CD4-positive, alpha-beta T cell (primary cell): ENCODE measurements around the gene HSD3B7. TPM values are rescaled to one million over a fixed set of nuclear protein-coding genes. Genes with fewer than 3 reads are reported as not detected.

Experiments
- ATAC-seq: fragments of 200-7000 bp; cut with Tn5 transposase; one replicate; pipeline ENCODE4 v1.10.0; 2022; ENCODE audit warnings: mild to moderate bottlenecking; ENCODE audit not compliant: poor library complexity
- CTCF ChIA-PET: fragments of 350-600 bp; sonication (Branson Sonifier 250); formaldehyde crosslinking; loops from one replicate; lab custom pipeline; 2021; ENCODE audit warnings: antibody characterized with exemption, inconsistent platforms; lab: Charles Lee
- POLR2A ChIA-PET: fragments of 350-600 bp; sonication (Branson Sonifier 250); formaldehyde crosslinking; loops from one replicate; lab custom pipeline; 2021; ENCODE audit warnings: antibody characterized with exemption, inconsistent platforms; lab: Charles Lee
- DNase-seq, 14 experiments: peaks; one replicate each; pipeline ENCODE4 v3.0.0-alpha.2; 2013 to 2020; ENCODE audit warnings: mixed read lengths in 2 of 14
- H3K27ac ChIP-seq, 2 donors: one replicate each; pipeline versions ENCODE4 v1.5.1 to v1.7.0; 2013; ENCODE audit warnings: low read length in 2 of 2, low read depth in 1 of 2, mild to moderate bottlenecking in 1 of 2
- H3K27me3 ChIP-seq, 2 experiments: 1 replicate in 1 of 2; 2 replicates in 1 of 2; pipeline versions ENCODE4 v1.6.1 to v1.7.0; 2013; ENCODE audit warnings: low read length in 2 of 2, control low read depth in 1 of 2, mild to moderate bottlenecking in 1 of 2, moderate library complexity in 1 of 2; ENCODE audit not compliant: insufficient read depth in 2 of 2, control insufficient read depth in 1 of 2
- H3K36me3 ChIP-seq: one replicate; pipeline ENCODE4 v1.6.1; 2013; ENCODE audit warnings: low read length, control low read depth; ENCODE audit not compliant: insufficient read depth
- H3K4me1 ChIP-seq: one replicate; pipeline ENCODE4 v1.6.1; 2013; ENCODE audit warnings: low read length, control low read depth; ENCODE audit not compliant: insufficient read depth
- H3K4me3 ChIP-seq: one replicate; pipeline ENCODE4 v1.5.1; 2013; ENCODE audit warnings: mild to moderate bottlenecking, low read length, moderate library complexity
- H3K9me3 ChIP-seq, 2 experiments: 1 replicate in 1 of 2; 2 replicates in 1 of 2; pipeline versions ENCODE4 v1.6.1 to v1.7.0; 2013; ENCODE audit warnings: low read length in 2 of 2, mild to moderate bottlenecking in 2 of 2, control low read depth in 1 of 2, moderate library complexity in 1 of 2; ENCODE audit not compliant: control insufficient read depth in 1 of 2, insufficient read depth in 1 of 2
- H3K27ac Mint-ChIP-seq: one replicate; pipeline ENCODE4 v1.8.0; 2020; ENCODE audit warnings: mixed read lengths
- H3K27me3 Mint-ChIP-seq: one replicate; pipeline ENCODE4 v1.8.0; 2021; ENCODE audit warnings: mixed read lengths
- H3K36me3 Mint-ChIP-seq: one replicate; pipeline ENCODE4 v1.8.0; 2021; ENCODE audit warnings: low read depth, mixed read lengths
- H3K4me1 Mint-ChIP-seq: one replicate; pipeline ENCODE4 v1.8.0; 2021; ENCODE audit warnings: low read depth, mixed read lengths
- H3K4me3 Mint-ChIP-seq: one replicate; pipeline ENCODE4 v1.8.0; 2020; ENCODE audit warnings: mild to moderate bottlenecking, mixed read lengths
- H3K9me3 Mint-ChIP-seq: one replicate; pipeline ENCODE4 v1.8.0; 2020; ENCODE audit warnings: mixed read lengths
- intact Hi-C, 2 experiments: fragments of 100-400 bp; cut with DNase I in 1 of 2; cut with micrococcal nuclease in 1 of 2; formaldehyde crosslinking; loops; one replicate each; pipeline versions ENCODE4 v1.15.1 to v1.9.0; 2023 to 2025; cut with DNase I, micrococcal nuclease
- total RNA-seq, 174 experiments: library from RNA in 2 of 174; stranded (reverse) in 2 of 174; gene quantifications; one replicate each; pipeline ENCODE4 v1.2.3 and lab custom pipeline; 2021 to 2026
- TF ChIP-seq, protein P1 (sequence below): fragments of 200-600 bp; IDR thresholded peaks from one replicate; pipeline ENCODE4 v1.8.0; 2022; ENCODE audit warnings: antibody characterized with exemption, mild to moderate bottlenecking

The HSD3B7 gene
- total RNA-seq, 2 experiments from 2014 or later = 0.11 TPM; not detected in 1

DNA sequence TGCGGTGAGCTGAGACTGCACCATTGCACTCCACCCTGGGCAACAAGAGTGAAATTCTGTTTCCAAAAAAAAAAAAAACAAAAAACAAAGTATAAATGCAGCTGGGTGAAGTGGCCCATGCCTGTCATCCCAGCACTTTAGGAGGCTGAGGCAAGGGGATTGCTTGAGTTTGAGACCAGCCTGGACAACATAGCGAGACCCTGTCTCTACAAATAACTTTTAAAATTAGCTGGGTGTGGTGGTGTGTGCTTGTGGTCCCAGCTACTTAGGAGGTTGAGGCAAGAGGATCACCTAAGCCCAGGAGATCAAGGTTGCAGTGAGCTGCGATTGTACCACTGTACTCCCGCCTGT is 38.2 kb downstream of the HSD3B7 start:
- intact Hi-C loops = no loop called here
- no peak overlapping the region for H3K4me3 Mint-ChIP-seq
- no peak for DNase-seq
- H3K27ac Mint-ChIP-seq = no peak overlapping the region
- POLR2A ChIA-PET = interaction anchor here (0.6 kb wide), 1 partner anchor 154 kb away, joined by 6 read pairs; no protein-coding TSS in a partner anchor
- no peak overlapping the region for H3K27ac ChIP-seq
- H3K9me3 Mint-ChIP-seq = no peaks in the 10 kb centered on the region
- H3K4me1 ChIP-seq = no peaks in the 10 kb centered on the region
- H3K4me1 Mint-ChIP-seq = no peaks in the 10 kb centered on the region
- CTCF ChIA-PET = no interaction called here
- TF ChIP-seq, protein P1, sequence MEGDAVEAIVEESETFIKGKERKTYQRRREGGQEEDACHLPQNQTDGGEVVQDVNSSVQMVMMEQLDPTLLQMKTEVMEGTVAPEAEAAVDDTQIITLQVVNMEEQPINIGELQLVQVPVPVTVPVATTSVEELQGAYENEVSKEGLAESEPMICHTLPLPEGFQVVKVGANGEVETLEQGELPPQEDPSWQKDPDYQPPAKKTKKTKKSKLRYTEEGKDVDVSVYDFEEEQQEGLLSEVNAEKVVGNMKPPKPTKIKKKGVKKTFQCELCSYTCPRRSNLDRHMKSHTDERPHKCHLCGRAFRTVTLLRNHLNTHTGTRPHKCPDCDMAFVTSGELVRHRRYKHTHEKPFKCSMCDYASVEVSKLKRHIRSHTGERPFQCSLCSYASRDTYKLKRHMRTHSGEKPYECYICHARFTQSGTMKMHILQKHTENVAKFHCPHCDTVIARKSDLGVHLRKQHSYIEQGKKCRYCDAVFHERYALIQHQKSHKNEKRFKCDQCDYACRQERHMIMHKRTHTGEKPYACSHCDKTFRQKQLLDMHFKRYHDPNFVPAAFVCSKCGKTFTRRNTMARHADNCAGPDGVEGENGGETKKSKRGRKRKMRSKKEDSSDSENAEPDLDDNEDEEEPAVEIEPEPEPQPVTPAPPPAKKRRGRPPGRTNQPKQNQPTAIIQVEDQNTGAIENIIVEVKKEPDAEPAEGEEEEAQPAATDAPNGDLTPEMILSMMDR = no peak
- H3K27me3 Mint-ChIP-seq = no peaks in the 10 kb centered on the region
- H3K36me3 Mint-ChIP-seq = no peaks in the 10 kb centered on the region
- H3K27me3 ChIP-seq = no peaks in the 10 kb centered on the region
- ATAC-seq = no peak
- H3K4me3 ChIP-seq = no peak overlapping the region
- no peaks in the 10 kb centered on the region for H3K9me3 ChIP-seq
- no peaks in the 10 kb centered on the region for H3K36me3 ChIP-seq

DNA sequence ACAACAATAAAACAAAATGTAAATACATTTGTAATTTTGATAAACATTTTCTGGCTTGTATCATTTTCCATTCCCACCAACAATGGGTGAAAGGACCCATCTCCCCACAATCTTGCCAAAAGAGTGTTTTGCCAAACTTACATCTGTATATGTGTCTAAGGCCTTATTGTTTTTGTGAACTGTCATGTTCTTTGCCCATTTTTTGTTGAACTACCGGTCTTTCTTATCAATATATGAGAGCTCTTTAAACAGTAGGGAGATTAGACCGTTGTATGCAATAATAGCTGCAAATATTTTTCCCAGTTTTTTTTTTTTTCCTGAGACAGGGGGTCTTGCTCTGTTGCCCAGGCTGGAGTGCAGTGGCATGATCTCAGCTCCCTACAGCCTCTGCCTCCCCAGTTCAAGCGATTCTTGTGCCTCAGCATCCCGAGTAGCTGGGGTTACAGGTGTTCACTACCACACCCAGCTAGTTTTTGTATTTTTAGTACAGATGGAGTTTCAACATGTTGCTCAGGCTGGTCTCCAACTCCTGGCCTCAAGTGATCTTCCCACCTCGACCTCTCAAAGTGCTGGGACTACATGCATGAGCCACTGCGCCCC is 38.7 kb downstream of the HSD3B7 start:
- H3K27ac Mint-ChIP-seq = no peak overlapping the region
- no peak overlapping the region for H3K4me3 Mint-ChIP-seq
- H3K9me3 Mint-ChIP-seq = no peaks in the 10 kb centered on the region
- no peaks in the 10 kb centered on the region for H3K27me3 ChIP-seq
- H3K4me1 Mint-ChIP-seq = no peaks in the 10 kb centered on the region
- no peak for DNase-seq
- no peaks in the 10 kb centered on the region for H3K36me3 Mint-ChIP-seq
- intact Hi-C loops = no loop called here
- H3K27me3 Mint-ChIP-seq = no peaks in the 10 kb centered on the region
- H3K27ac ChIP-seq = no peak overlapping the region
- no peaks in the 10 kb centered on the region for H3K36me3 ChIP-seq
- ChIA-PET CTCF (no interaction called here), POLR2A (interaction anchor here (0.6 kb wide), 1 partner anchor 153 kb away, joined by 6 read pairs; no protein-coding TSS in a partner anchor)
- no peaks in the 10 kb centered on the region for H3K4me1 ChIP-seq
- no peak for ATAC-seq
- no peaks in the 10 kb centered on the region for H3K9me3 ChIP-seq
- TF ChIP-seq, protein P1 = no peak
- H3K4me3 ChIP-seq = no peak overlapping the region

DNA sequence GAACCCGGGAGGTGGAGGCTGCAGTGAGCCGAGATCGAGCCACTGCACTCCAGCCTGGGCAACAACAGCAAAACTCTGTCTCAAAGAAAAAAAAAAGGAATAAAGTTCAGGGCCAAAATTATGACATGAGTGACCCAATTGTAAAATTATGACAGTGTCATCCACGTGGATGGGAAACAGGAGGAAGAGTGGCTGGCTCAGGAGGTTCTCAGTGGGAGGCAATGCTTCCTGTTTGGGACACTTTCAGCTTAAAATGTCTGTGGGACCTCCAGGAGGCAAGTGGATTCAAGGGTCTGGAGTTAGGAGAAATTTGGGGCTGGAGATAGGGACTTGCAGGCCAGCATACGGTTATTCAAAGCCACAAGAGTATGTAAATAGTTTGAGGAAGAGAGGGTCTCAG is 40.3 kb downstream of the HSD3B7 start:
- Histone ChIP-seq H3K9me3 (no peaks in the 10 kb centered on the region), H3K27me3 (no peaks in the 10 kb centered on the region), H3K4me3 (no peak overlapping the region), H3K27ac (no peak overlapping the region), H3K36me3 (no peaks in the 10 kb centered on the region), H3K4me1 (no peaks in the 10 kb centered on the region)
- intact Hi-C loops = no loop called here
- POLR2A ChIA-PET = no interaction called here
- TF ChIP-seq, protein P1 = no peak
- no peaks in the 10 kb centered on the region for H3K36me3 Mint-ChIP-seq
- no peaks in the 10 kb centered on the region for H3K27me3 Mint-ChIP-seq
- no peaks in the 10 kb centered on the region for H3K9me3 Mint-ChIP-seq
- no peak for ATAC-seq
- no peaks in the 10 kb centered on the region for H3K4me1 Mint-ChIP-seq
- no peak overlapping the region for H3K27ac Mint-ChIP-seq
- no peak for DNase-seq
- no peak overlapping the region for H3K4me3 Mint-ChIP-seq
- CTCF ChIA-PET = no interaction called here
